ENCODE measurements around the gene IHH. TPM values are rescaled to one million over a fixed set of nuclear protein-coding genes. Genes with fewer than 3 reads are reported as not detected.

IHH gene
- total and polyA plus RNA-seq, 2 donors (not counting 3 experiments of a cell fraction or from before 2014, with no cell fraction given) = 0.03 TPM; not detected in 1

DNA sequence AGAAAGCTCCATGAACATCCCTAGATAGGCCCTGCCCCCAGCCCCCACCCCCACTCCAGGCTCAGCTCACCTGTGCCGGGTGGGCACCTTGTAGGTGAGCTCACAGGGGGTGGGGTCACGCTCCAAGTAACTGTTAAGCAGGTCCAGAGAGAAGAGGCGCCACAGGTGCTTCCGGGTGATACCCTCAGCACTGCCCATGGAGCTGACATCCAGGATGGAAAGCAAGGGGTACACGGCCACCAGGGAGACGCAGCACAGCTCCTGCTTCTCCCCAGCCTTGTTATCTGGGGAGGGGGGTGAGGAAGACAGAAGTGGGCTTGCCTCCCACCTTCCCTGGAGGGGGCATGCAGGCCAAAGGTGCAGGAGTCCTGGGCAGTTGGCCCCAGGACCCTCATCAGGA is 41.3 kb downstream of the IHH start:
- H4K20me1 ChIP-seq (replicated peaks; ENCODE audit: control insufficient read depth, extremely low read depth, insufficient read depth, low read length) = no peaks in the 10 kb centered on the region
- no peak for TF ChIP-seq EZH2 (IDR thresholded peaks at IDR 0.05; ENCODE audit: borderline replicate concordance, low read depth, low read length, severe bottlenecking)
- TF ChIP-seq, protein P1, sequence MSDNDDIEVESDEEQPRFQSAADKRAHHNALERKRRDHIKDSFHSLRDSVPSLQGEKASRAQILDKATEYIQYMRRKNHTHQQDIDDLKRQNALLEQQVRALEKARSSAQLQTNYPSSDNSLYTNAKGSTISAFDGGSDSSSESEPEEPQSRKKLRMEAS (IDR thresholded peaks at IDR 0.05; ENCODE audit: insufficient read depth, insufficient read length) = no peak
- TF ChIP-seq, protein P2, sequence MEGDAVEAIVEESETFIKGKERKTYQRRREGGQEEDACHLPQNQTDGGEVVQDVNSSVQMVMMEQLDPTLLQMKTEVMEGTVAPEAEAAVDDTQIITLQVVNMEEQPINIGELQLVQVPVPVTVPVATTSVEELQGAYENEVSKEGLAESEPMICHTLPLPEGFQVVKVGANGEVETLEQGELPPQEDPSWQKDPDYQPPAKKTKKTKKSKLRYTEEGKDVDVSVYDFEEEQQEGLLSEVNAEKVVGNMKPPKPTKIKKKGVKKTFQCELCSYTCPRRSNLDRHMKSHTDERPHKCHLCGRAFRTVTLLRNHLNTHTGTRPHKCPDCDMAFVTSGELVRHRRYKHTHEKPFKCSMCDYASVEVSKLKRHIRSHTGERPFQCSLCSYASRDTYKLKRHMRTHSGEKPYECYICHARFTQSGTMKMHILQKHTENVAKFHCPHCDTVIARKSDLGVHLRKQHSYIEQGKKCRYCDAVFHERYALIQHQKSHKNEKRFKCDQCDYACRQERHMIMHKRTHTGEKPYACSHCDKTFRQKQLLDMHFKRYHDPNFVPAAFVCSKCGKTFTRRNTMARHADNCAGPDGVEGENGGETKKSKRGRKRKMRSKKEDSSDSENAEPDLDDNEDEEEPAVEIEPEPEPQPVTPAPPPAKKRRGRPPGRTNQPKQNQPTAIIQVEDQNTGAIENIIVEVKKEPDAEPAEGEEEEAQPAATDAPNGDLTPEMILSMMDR (IDR thresholded peaks at IDR 0.05; ENCODE audit: extremely low read depth in 1 of 2, insufficient read depth in 1 of 2, low read depth in 1 of 2, low read length in 2 of 2) = no peak
- TF ChIP-seq GATA2 (IDR thresholded peaks at IDR 0.05; ENCODE audit: insufficient read depth, insufficient read length, low read depth, low read length) = no peak
- no peak for TF ChIP-seq MYC (IDR thresholded peaks at IDR 0.05; ENCODE audit: low read depth, low read length)
- no peak for TF ChIP-seq POLR2AphosphoS5 (IDR thresholded peaks at IDR 0.05; ENCODE audit: insufficient read depth, low read depth, low read length)
- TF ChIP-seq FOS (IDR thresholded peaks at IDR 0.05; ENCODE audit: borderline replicate concordance, insufficient read depth, low read length) = no peak
- no peak for TF ChIP-seq POLR2A (IDR thresholded peaks at IDR 0.05; ENCODE audit: low read depth, low read length)
- TF ChIP-seq JUN (IDR thresholded peaks at IDR 0.05; ENCODE audit: borderline replicate concordance, insufficient read depth, insufficient read length, low read depth) = no peak
- dilution Hi-C loops (cut with MboI; ENCODE audit: extremely low pct_ligation_motif_present, low sequenced_read_pairs) (no loop called here), intact Hi-C loops (cut with micrococcal nuclease) (no loop called here)
- no peak for DNase-seq (ENCODE audit: low read depth, low spot score)
- H3K9me1 ChIP-seq (replicated peaks; ENCODE audit: control insufficient read depth, extremely low read depth, insufficient read depth, low read length) = no peaks in the 10 kb centered on the region
- no peak overlapping the region for H3K4me3 ChIP-seq (replicated peaks in 1 of 3; ENCODE audit: insufficient read depth in 1 of 3, low read depth in 1 of 3, low read length in 3 of 3)
- BruUV-seq (replicated peaks) = no TSS peak
- H3K4me2 ChIP-seq (ENCODE audit: insufficient read depth, low read length) = no peak overlapping the region
- ChIA-PET CTCF (interaction anchor here (1.4 to 3.6 kb wide), 4 partner anchors 10 to 135 kb away, joined by 3 to 37 read pairs (median 10); no protein-coding TSS in a partner anchor), POLR2A (no interaction called here)
- H3K27me3 ChIP-seq (ENCODE audit: control insufficient read depth in 2 of 2, insufficient read depth in 2 of 2, low read length in 2 of 2) = peaks cover 0 to 4% of the 10 kb centered on the region in 2 experiments
- H3K9me3 ChIP-seq (replicated peaks; ENCODE audit: control insufficient read depth, insufficient read depth, low read length) = no peaks in the 10 kb centered on the region
- no peak overlapping the region for H2AFZ ChIP-seq (ENCODE audit: low read depth, low read length)
- H3K9ac ChIP-seq (replicated peaks; ENCODE audit: extremely low read depth, insufficient read depth, low read length) = no peak overlapping the region
- FAIRE-seq = no peak
- no peak overlapping the region for H3K27ac ChIP-seq (ENCODE audit: insufficient read depth, low read depth, low read length)
- no peaks in the 10 kb centered on the region for H3K4me1 ChIP-seq (ENCODE audit: control insufficient read depth, extremely low read depth, insufficient read depth, low read length)
- H3K79me2 ChIP-seq (ENCODE audit: control insufficient read depth, insufficient read depth, low read length) = no peaks in the 10 kb centered on the region
- H3K36me3 ChIP-seq (ENCODE audit: control insufficient read depth in 2 of 2, extremely low read depth in 1 of 2, insufficient read depth in 2 of 2, low read length in 2 of 2) = no peaks in the 10 kb centered on the region

Data from endothelial cell of umbilical vein (primary cell).